A673 (cell line): ENCODE results near the gene LARGE1. TPM values are rescaled to one million over a fixed set of nuclear protein-coding genes. Genes with fewer than 3 reads are reported as not detected.

ENCODE experiments used
- BruUV-seq: library from RNA; stranded (reverse); fragments of 400-500 nt; replicated peaks from 2 replicates; lab custom pipeline; 2021; lab: Mats Ljungman, UMichigan
- CTCF ChIA-PET: fragments of 300-600 bp; sonication (Branson Sonifier 250); formaldehyde crosslinking; loops from one replicate; lab custom pipeline; 2022; ENCODE audit warnings: antibody characterized with exemption; lab: Charles Lee
- POLR2A ChIA-PET: fragments of 300-600 bp; sonication (Branson Sonifier 250); formaldehyde crosslinking; loops from one replicate; lab custom pipeline; 2022; ENCODE audit warnings: antibody characterized with exemption; ENCODE audit not compliant: low non-redundant PET; lab: Charles Lee
- DNase-seq: peaks from one replicate; pipeline ENCODE4 v3.0.0-alpha.2; 2015; ENCODE audit warnings: low spot score
- H3K27ac ChIP-seq: fragments of 200-600 bp; sonication (generic); 2 replicates; pipeline ENCODE4 v1.5.1; 2016; ENCODE audit warnings: mixed run types, low read depth, mild to moderate bottlenecking, mixed read lengths, antibody characterized with exemption, low read length; ENCODE audit not compliant: poor library complexity, severe bottlenecking
- H3K27me3 ChIP-seq: fragments of 200-600 bp; sonication (generic); replicated peaks from 2 replicates; pipeline ENCODE4 v1.6.1; 2017; ENCODE audit warnings: mixed run types, low read depth, mild to moderate bottlenecking, mixed read lengths, antibody characterized with exemption, low read length; ENCODE audit not compliant: insufficient read depth, poor library complexity
- H3K36me3 ChIP-seq: fragments of 200-600 bp; sonication (generic); 2 replicates; pipeline ENCODE4 v1.6.1; 2016; ENCODE audit warnings: mixed run types, mild to moderate bottlenecking, mixed read lengths, antibody characterized with exemption, low read length; ENCODE audit not compliant: insufficient read depth, poor library complexity, severe bottlenecking
- H3K4me1 ChIP-seq: fragments of 200-600 bp; sonication (generic); 2 replicates; pipeline ENCODE4 v1.6.1; 2017; ENCODE audit warnings: mixed run types, mild to moderate bottlenecking, mixed read lengths, antibody characterized with exemption, low read length; ENCODE audit not compliant: insufficient read depth, poor library complexity, severe bottlenecking
- H3K4me3 ChIP-seq: fragments of 200-600 bp; sonication (generic); 2 replicates; pipeline ENCODE4 v1.5.1; 2016; ENCODE audit warnings: low read depth, mixed run types, mild to moderate bottlenecking, mixed read lengths, low read length; ENCODE audit not compliant: poor library complexity, severe bottlenecking
- H3K9me3 ChIP-seq: fragments of 200-600 bp; sonication (generic); 2 replicates; pipeline ENCODE4 v1.6.1; 2016; ENCODE audit warnings: mixed run types, low read depth, mild to moderate bottlenecking, mixed read lengths, antibody characterized with exemption, low read length; ENCODE audit not compliant: poor library complexity, severe bottlenecking
- CTCF ChIP-seq: fragments of 300-800, 200-600 bp; sonication (generic); conservative IDR thresholded peaks from 2 replicates; pipeline ENCODE4 v1.5.1; 2017; ENCODE audit warnings: low read depth, mild to moderate bottlenecking, antibody characterized with exemption, low read length, moderate library complexity, mixed read lengths
- EZH2 ChIP-seq: fragments of 200-600 bp; sonication (generic); IDR thresholded peaks from 2 replicates; pipeline ENCODE4 v1.6.1; 2017; ENCODE audit warnings: borderline replicate concordance, low read depth, mild to moderate bottlenecking, mixed read lengths, antibody characterized with exemption, low read length; ENCODE audit not compliant: poor library complexity, severe bottlenecking
- intact Hi-C: fragments of 100-400 bp; cut with micrococcal nuclease; formaldehyde crosslinking; loops from one replicate; pipeline ENCODE4 v1.10.0; 2022; ENCODE audit not compliant: unreplicated experiment
- total RNA-seq: library from RNA; stranded (reverse); gene quantifications from 2 replicates; pipeline ENCODE4 v1.2.3, GENCODE V29; 2021

The LARGE1 gene
- total RNA-seq, 1 experiment from 2014 or later, result not detected

- DNase-seq, result no peak
- Histone ChIP-seq H3K4me1 (no peaks in the 10 kb centered on the region), H3K9me3 (peaks cover 3% of the 10 kb centered on the region), H3K27ac (no peak overlapping the region), H3K27me3 (no peaks in the 10 kb centered on the region), H3K36me3 (no peaks in the 10 kb centered on the region), H3K4me3 (no peak overlapping the region)
- no TSS peak for BruUV-seq
- ChIA-PET POLR2A (no interaction called here), CTCF (no interaction called here)
- intact Hi-C loops, result no loop called here
- no peak for TF ChIP-seq CTCF
- TF ChIP-seq EZH2, result no peak
Observed at GRCh38 chr22:33456511-33456910, 463.8 kb downstream of the LARGE1 start.

DNA sequence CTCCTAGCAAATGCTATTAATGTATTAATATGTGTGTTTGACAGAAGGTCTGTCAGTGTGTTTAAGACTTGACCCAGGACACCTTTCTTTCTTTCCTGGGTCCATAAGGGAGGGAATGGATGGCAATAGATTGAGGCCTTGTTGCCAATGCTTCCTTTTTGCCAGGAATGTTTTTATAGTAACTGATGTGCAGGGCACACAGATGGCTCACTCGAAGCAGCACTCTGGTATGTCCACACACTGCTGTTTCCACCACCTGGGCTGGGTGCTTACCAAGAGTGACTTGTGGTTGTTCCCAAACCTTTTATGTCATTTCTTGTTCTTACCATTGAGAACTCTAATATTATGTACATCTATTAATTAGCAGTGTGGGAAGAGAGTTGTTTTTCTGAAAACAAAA lies 465.2 kb downstream of the LARGE1 start:
- Histone ChIP-seq H3K4me1 (no peaks in the 10 kb centered on the region), H3K27me3 (no peaks in the 10 kb centered on the region), H3K36me3 (no peaks in the 10 kb centered on the region), H3K4me3 (no peak overlapping the region), H3K27ac (no peak overlapping the region), H3K9me3 (peaks cover 9% of the 10 kb centered on the region)
- DNase-seq, result no peak
- no peak for TF ChIP-seq EZH2
- ChIA-PET POLR2A (no interaction called here), CTCF (no interaction called here)
- BruUV-seq, result no TSS peak
- intact Hi-C loops, result no loop called here

DNA sequence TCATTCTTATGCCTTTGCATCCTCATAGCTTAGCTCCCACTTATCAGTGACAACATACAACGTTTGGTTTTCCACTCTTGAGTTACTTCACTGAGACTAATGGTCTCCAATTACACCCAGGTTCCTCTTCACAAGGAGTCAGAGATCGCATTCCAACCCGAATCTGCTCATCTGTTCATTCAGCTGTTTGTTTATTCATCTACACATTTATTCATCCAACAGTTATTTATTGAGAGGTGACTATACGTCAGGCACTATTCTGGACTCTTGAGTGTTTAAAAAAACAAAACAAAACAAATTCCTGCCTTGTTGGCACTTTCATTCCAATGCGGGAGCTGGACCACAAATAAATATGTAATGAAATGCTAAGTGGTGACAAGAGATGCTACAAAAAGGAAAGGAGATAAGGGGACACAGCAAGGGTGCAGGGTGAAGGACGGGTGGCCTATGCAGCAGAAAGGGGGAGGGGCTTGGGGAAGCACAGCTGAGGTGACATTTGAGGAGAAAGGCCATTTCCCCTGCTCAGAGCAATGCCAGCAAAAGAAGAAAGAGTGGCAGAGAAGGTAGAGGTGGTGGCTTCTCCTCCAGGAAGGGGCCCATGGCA lies 468.3 kb downstream of the LARGE1 start:
- Histone ChIP-seq H3K36me3 (no peaks in the 10 kb centered on the region), H3K9me3 (peaks cover 9% of the 10 kb centered on the region), H3K4me1 (no peaks in the 10 kb centered on the region), H3K27ac (no peak overlapping the region), H3K4me3 (no peak overlapping the region), H3K27me3 (no peaks in the 10 kb centered on the region)
- no TSS peak for BruUV-seq
- POLR2A ChIA-PET, result no interaction called here
- intact Hi-C loops, result no loop called here
- CTCF ChIA-PET, result no interaction called here
- DNase-seq, result no peak
- TF ChIP-seq CTCF (no peak), EZH2 (no peak)

DNA sequence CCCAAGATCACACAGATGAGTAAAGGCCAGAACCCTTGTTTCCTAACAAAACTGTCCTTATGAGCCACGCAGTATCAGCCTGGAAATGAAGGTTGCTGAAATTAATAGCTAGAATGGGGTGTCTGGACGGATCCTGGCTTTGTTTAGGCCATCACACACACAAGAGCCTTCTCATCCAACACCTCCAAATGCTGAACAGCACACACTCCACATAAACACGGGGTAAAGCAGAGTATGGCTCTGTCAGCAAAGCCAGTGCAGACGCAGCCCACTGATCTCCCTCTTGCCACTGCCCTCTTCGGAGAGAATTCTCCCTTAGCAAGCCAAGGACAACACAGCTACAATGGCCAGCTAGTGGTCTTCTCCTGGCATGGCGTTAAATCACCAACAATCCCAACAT lies 469.5 kb downstream of the LARGE1 start:
- no peaks in the 10 kb centered on the region for H3K36me3 ChIP-seq
- intact Hi-C loops, result no loop called here
- peaks cover 9% of the 10 kb centered on the region for H3K9me3 ChIP-seq
- H3K27ac ChIP-seq, result no peak overlapping the region
- DNase-seq, result no peak
- no peaks in the 10 kb centered on the region for H3K27me3 ChIP-seq
- ChIA-PET POLR2A (no interaction called here), CTCF (no interaction called here)
- no TSS peak for BruUV-seq
- H3K4me3 ChIP-seq, result no peak overlapping the region
- TF ChIP-seq CTCF (no peak), EZH2 (no peak)
- H3K4me1 ChIP-seq, result no peaks in the 10 kb centered on the region
